Endothelial cell of umbilical vein (primary cell): Measurements from ENCODE around the gene RNASE7. TPM values are rescaled to one million over a fixed set of nuclear protein-coding genes. Genes with fewer than 3 reads are reported as not detected.

Experiments
- BruUV-seq: library from RNA; stranded (reverse); fragments of 400-500 nt; replicated peaks from 2 replicates; lab custom pipeline; 2021; lab: Mats Ljungman, UMichigan
- CTCF ChIA-PET: fragments of 300-600, 350-600 bp; sonication (Branson Sonifier 250); formaldehyde crosslinking; loops from one replicate; lab custom pipeline; 2021; ENCODE audit warnings: antibody characterized with exemption, inconsistent platforms; lab: Charles Lee
- POLR2A ChIA-PET: fragments of 300-600, 350-600 bp; sonication (Branson Sonifier 250); formaldehyde crosslinking; loops from one replicate; lab custom pipeline; 2021; ENCODE audit warnings: antibody characterized with exemption, inconsistent platforms; lab: Charles Lee
- DNase-seq: peaks from one replicate; pipeline ENCODE4 v3.0.0-alpha.2; 2011; ENCODE audit warnings: low read depth, low spot score
- FAIRE-seq: peaks from 2 replicates; lab custom pipeline; 2011; peaks lifted over from hg19 to GRCh38; lab: Jason Lieb, UNC
- H2AFZ ChIP-seq: 2 replicates; pipeline ENCODE4 v1.6.0; 2012; ENCODE audit warnings: low read depth, low read length, control low read depth, inconsistent platforms
- H3K27ac ChIP-seq: 2 replicates; pipeline ENCODE4 v1.5.1; 2011; ENCODE audit warnings: low read depth, mild to moderate bottlenecking, control low read depth, low read length, moderate library complexity; ENCODE audit not compliant: insufficient read depth
- H3K27me3 ChIP-seq, 2 experiments: 2 replicates each; pipeline versions ENCODE4 v1.6.0 to v1.6.1; 2011; ENCODE audit warnings: low read length in 2 of 2, mixed read lengths in 1 of 2; ENCODE audit not compliant: control insufficient read depth in 2 of 2, insufficient read depth in 2 of 2
- H3K36me3 ChIP-seq, 2 experiments: 2 replicates in 1 of 2; 3 replicates in 1 of 2; pipeline ENCODE4 v1.5.1; 2011; ENCODE audit warnings: low read length in 2 of 2, mild to moderate bottlenecking in 1 of 2, moderate library complexity in 1 of 2; ENCODE audit not compliant: control insufficient read depth in 2 of 2, insufficient read depth in 2 of 2; ENCODE audit errors: extremely low read depth in 1 of 2
- H3K4me1 ChIP-seq: 3 replicates; pipeline ENCODE4 v1.5.1; 2011; ENCODE audit warnings: mild to moderate bottlenecking, low read length; ENCODE audit not compliant: control insufficient read depth, insufficient read depth; ENCODE audit errors: extremely low read depth
- H3K4me2 ChIP-seq: 2 replicates; pipeline ENCODE4 v1.6.1; 2011; ENCODE audit warnings: low read length, control low read depth, mixed read lengths; ENCODE audit not compliant: insufficient read depth
- H3K4me3 ChIP-seq, 3 experiments: fragments of 200-600 bp in 1 of 3; sonication (generic), shearing (Covaris generic) in 1 of 3; replicated peaks in 1 of 3; 2 replicates each; pipeline ENCODE4 v1.5.1; 2011 to 2016; ENCODE audit warnings: control low read depth in 3 of 3, low read length in 3 of 3, mild to moderate bottlenecking in 2 of 3, inconsistent platforms in 1 of 3, low read depth in 1 of 3, moderate library complexity in 1 of 3; ENCODE audit not compliant: insufficient read depth in 1 of 3
- H3K79me2 ChIP-seq: 2 replicates; pipeline ENCODE4 v1.6.0; 2012; ENCODE audit warnings: low read length, inconsistent platforms; ENCODE audit not compliant: control insufficient read depth, insufficient read depth
- H3K9ac ChIP-seq: replicated peaks from 2 replicates; pipeline ENCODE3; 2011; ENCODE audit warnings: low read length, control low read depth; ENCODE audit not compliant: insufficient read depth; ENCODE audit errors: extremely low read depth
- H3K9me1 ChIP-seq: replicated peaks from 3 replicates; pipeline ENCODE4 v1.6.0; 2011; ENCODE audit warnings: mild to moderate bottlenecking, low read length; ENCODE audit not compliant: control insufficient read depth, insufficient read depth; ENCODE audit errors: extremely low read depth
- H3K9me3 ChIP-seq: replicated peaks from 2 replicates; pipeline ENCODE4 v1.5.1; 2012; ENCODE audit warnings: low read length, inconsistent platforms; ENCODE audit not compliant: control insufficient read depth, insufficient read depth
- H4K20me1 ChIP-seq: replicated peaks from 2 replicates; pipeline ENCODE3; 2011; ENCODE audit warnings: mild to moderate bottlenecking, low read length; ENCODE audit not compliant: control insufficient read depth, insufficient read depth; ENCODE audit errors: extremely low read depth
- EZH2 ChIP-seq: IDR thresholded peaks from 2 replicates; pipeline ENCODE4 v1.6.1; 2012; ENCODE audit warnings: borderline replicate concordance, low read depth, mild to moderate bottlenecking, moderate library complexity, low read length, inconsistent platforms; ENCODE audit not compliant: severe bottlenecking
- FOS ChIP-seq: IDR thresholded peaks from 2 replicates; pipeline ENCODE4 v1.6.1; 2011; ENCODE audit warnings: mild to moderate bottlenecking, low read length, moderate library complexity, borderline replicate concordance; ENCODE audit not compliant: insufficient read depth
- POLR2AphosphoS5 ChIP-seq: IDR thresholded peaks from 2 replicates; pipeline ENCODE4 v1.6.1; 2012; ENCODE audit warnings: low read depth, mild to moderate bottlenecking, control low read depth, low read length, moderate library complexity; ENCODE audit not compliant: insufficient read depth
- dilution Hi-C: fragments of 300-500 bp; cut with MboI; formaldehyde crosslinking; loops from one replicate; pipeline ENCODE4 v1.15.0; 2019; ENCODE audit warnings: low sequenced_read_pairs; ENCODE audit not compliant: extremely low pct_ligation_motif_present
- intact Hi-C: fragments of 100-400 bp; cut with micrococcal nuclease; formaldehyde crosslinking; loops from one replicate; pipeline ENCODE4 v1.10.0; 2022
- polyA plus RNA-seq, 4 experiments: library from polyadenylated mRNA; depleted of rRNA in 3 of 4; stranded (reverse) in 3 of 4; unstranded in 1 of 4; fragments of >200 nt; gene quantifications; 2 replicates each; pipeline versions ENCODE4 v1.2.1 to v1.2.3, GENCODE V29; 2011 to 2012; ENCODE audit warnings: missing spikeins in 1 of 4
- total RNA-seq: library from RNA; stranded (reverse); gene quantifications from 2 replicates; pipeline ENCODE4 v1.2.3, GENCODE V29; 2021

RNASE7 gene
- total and polyA plus RNA-seq, 2 donors (not counting 3 experiments of a cell fraction or from before 2014, with no cell fraction given): not detected

GRCh38 chr14:21024585-21025370 is 17.4 kb upstream of the RNASE7 start, which contains the start of gene NDRG2:
TSS of gene NDRG2 (minus strand) at chr14:21025061. CDS start at chr14:21023315, 1,746 bp downstream.
- FAIRE-seq (no peak), DNase-seq (no peak)
- H3K9me3 ChIP-seq: no peaks in the 10 kb centered on the region
- H3K79me2 ChIP-seq: no peaks in the 10 kb centered on the region
- H3K9me1 ChIP-seq: no peaks in the 10 kb centered on the region
- no peaks in the 10 kb centered on the region for H3K36me3 ChIP-seq
- no peaks in the 10 kb centered on the region for H4K20me1 ChIP-seq
- ChIA-PET POLR2A (no interaction called here), CTCF (interaction anchor here (2.5 kb wide), 1 partner anchor 10 kb away, joined by 28 read pairs; no protein-coding TSS in a partner anchor)
- no peak within 1 kb of the TSS for H2AFZ ChIP-seq
- no peak within 1 kb of the TSS for H3K4me2 ChIP-seq
- H3K27me3 ChIP-seq: peaks cover 43 to 59% of the 10 kb centered on the region in 2 experiments
- no TSS peak for BruUV-seq
- intact Hi-C loops (no loop called here), dilution Hi-C loops (no loop called here)
- H3K9ac ChIP-seq: no peak within 1 kb of the TSS
- H3K4me1 ChIP-seq: no peaks in the 10 kb centered on the region
- no peak within 1 kb of the TSS for H3K27ac ChIP-seq
- no peak for TF ChIP-seq POLR2AphosphoS5
- peak; percentile 82 for TF ChIP-seq EZH2
- peak within 1 kb of the TSS in 1 of 3 experiments; percentile 22 for H3K4me3 ChIP-seq

GRCh38 chr14:21025371-21026273 is 16.5 kb upstream of the RNASE7 start:
- H2AFZ ChIP-seq: no peak overlapping the region
- H4K20me1 ChIP-seq: no peaks in the 10 kb centered on the region
- H3K27ac ChIP-seq: no peak overlapping the region
- dilution Hi-C loops: no loop called here
- BruUV-seq: no TSS peak
- H3K9me3 ChIP-seq: no peaks in the 10 kb centered on the region
- H3K79me2 ChIP-seq: no peaks in the 10 kb centered on the region
- no peak for TF ChIP-seq POLR2AphosphoS5
- TF ChIP-seq EZH2: peak; percentile 90
- no peak for TF ChIP-seq FOS
- H3K9me1 ChIP-seq: no peaks in the 10 kb centered on the region
- intact Hi-C loops: no loop called here
- FAIRE-seq: no peak
- H3K4me2 ChIP-seq: no peak overlapping the region
- no peaks in the 10 kb centered on the region for H3K36me3 ChIP-seq
- H3K4me3 ChIP-seq: peak overlapping the region in 1 of 3 experiments; percentile 22
- ChIA-PET CTCF (interaction anchor here (0.8 to 2.5 kb wide), 3 partner anchors 10 to 47 kb away, joined by 3 to 28 read pairs (median 13); no protein-coding TSS in a partner anchor), POLR2A (no interaction called here)
- no peak for DNase-seq
- no peaks in the 10 kb centered on the region for H3K4me1 ChIP-seq
- H3K27me3 ChIP-seq: peaks cover 43 to 60% of the 10 kb centered on the region in 2 experiments
- no peak overlapping the region for H3K9ac ChIP-seq
